Measurements from ENCODE around the gene PSMD1.

The PSMD1 gene

GRCh38 chr2:231036131-231036530, 20.5 kb upstream of the PSMD1 start:
- DNase-seq, result no peak

GRCh38 chr2:231036578-231037106, 20.0 kb upstream of the PSMD1 start:
- DNase-seq, result no peak

- DNase-seq, result no peak
Measured at GRCh38 chr2:231037202-231037730, 19.4 kb upstream of the PSMD1 start, which contains the start of gene C2orf72. TSS of gene C2orf72 (plus strand) at chr2:231037523. CDS start at chr2:231037566, 43 bp downstream.

- DNase-seq, result no peak
Measured at GRCh38 chr2:231037731-231038482, 18.8 kb upstream of the PSMD1 start.

- DNase-seq, result no peak
Measured at GRCh38 chr2:231038483-231039293, 18.0 kb upstream of the PSMD1 start.

GRCh38 chr2:231039294-231039664, 17.4 kb upstream of the PSMD1 start:
- DNase-seq, result no peak

GRCh38 chr2:231039821-231040364, 16.8 kb upstream of the PSMD1 start:
- DNase-seq, result no peak

GRCh38 chr2:231041061-231041689, 15.5 kb upstream of the PSMD1 start:
- no peak for DNase-seq

- DNase-seq, result no peak
Measured at GRCh38 chr2:231043796-231044195, 12.9 kb upstream of the PSMD1 start.

- DNase-seq, result no peak
Measured at GRCh38 chr2:231046916-231047273, 9.8 kb upstream of the PSMD1 start.

GRCh38 chr2:231047274-231047922, 9.3 kb upstream of the PSMD1 start:
- DNase-seq, result no peak

- no peak for DNase-seq
Measured at GRCh38 chr2:231047923-231048915, 8.4 kb upstream of the PSMD1 start.

GRCh38 chr2:231049286-231050017, 7.2 kb upstream of the PSMD1 start:
- DNase-seq, result no peak

GRCh38 chr2:231050018-231050901, 6.4 kb upstream of the PSMD1 start:
- peak in 1 of 2 donors; percentile 10 for DNase-seq

GRCh38 chr2:231051116-231051515, 5.6 kb upstream of the PSMD1 start:
- no peak for DNase-seq

- DNase-seq, result peak; percentile 79 to 87
Measured at GRCh38 chr2:231052494-231053451, 3.9 kb upstream of the PSMD1 start.

- DNase-seq, result no peak
Measured at GRCh38 chr2:231053846-231054245, 2.8 kb upstream of the PSMD1 start.

- no peak for DNase-seq
Measured at GRCh38 chr2:231057590-231057989, 923 bp downstream of the PSMD1 start.

Data from CD4-positive, alpha-beta T cell treated with Interferon alpha-2 for 1 hour (primary cell).